GM23338 (cell line): Measurements from ENCODE around the gene ZNF83. TPM values are rescaled to one million over a fixed set of nuclear protein-coding genes. Genes with fewer than 3 reads are reported as not detected.

Experiments used
- ATAC-seq: fragments of 200-7000 bp; cut with Tn5 transposase; 3 replicates; pipeline ENCODE4 v1.9.1; 2020
- DNase-seq: peaks from one replicate; pipeline ENCODE4 v3.0.0-alpha.2; 2015; ENCODE audit warnings: low spot score
- H2AFZ ChIP-seq: fragments of 200-600 bp; sonication (generic); 2 replicates; pipeline ENCODE4 v1.8.0; 2016; ENCODE audit warnings: antibody characterized with exemption, mild to moderate bottlenecking, moderate library complexity
- H3F3A ChIP-seq: fragments of 200-600 bp; sonication (generic); replicated peaks from 2 replicates; pipeline ENCODE4 v1.8.0; 2017; ENCODE audit warnings: antibody characterized with exemption, mixed run types, low read depth
- H3K27ac ChIP-seq: fragments of 200-600 bp; sonication (generic); 2 replicates; pipeline ENCODE4 v1.6.1; 2016; ENCODE audit warnings: low read depth
- H3K27me3 ChIP-seq: fragments of 200-600 bp; sonication (generic); 2 replicates; pipeline ENCODE4 v1.8.0; 2016; ENCODE audit warnings: mild to moderate bottlenecking, mixed run types, moderate library complexity; ENCODE audit not compliant: insufficient read depth
- H3K36me3 ChIP-seq: fragments of 200-600 bp; sonication (generic); 2 replicates; pipeline ENCODE4 v1.8.0; 2016; ENCODE audit warnings: mild to moderate bottlenecking; ENCODE audit not compliant: insufficient read depth
- H3K4me1 ChIP-seq: fragments of 200-600 bp; sonication (generic); 2 replicates; pipeline ENCODE4 v1.8.0; 2016; ENCODE audit warnings: mild to moderate bottlenecking, moderate library complexity; ENCODE audit not compliant: insufficient read depth
- H3K4me2 ChIP-seq: fragments of 200-600 bp; sonication (generic); 2 replicates; pipeline ENCODE4 v1.7.1; 2017; ENCODE audit warnings: mixed run types
- H3K4me3 ChIP-seq: fragments of 200-600 bp; sonication (generic); 2 replicates; pipeline ENCODE4 v1.6.1; 2016; ENCODE audit warnings: mixed run types
- H3K79me2 ChIP-seq: fragments of 200-600 bp; sonication (generic); replicated peaks from 2 replicates; pipeline ENCODE4 v1.8.0; 2017; ENCODE audit warnings: mild to moderate bottlenecking; ENCODE audit not compliant: insufficient read depth
- H3K9me2 ChIP-seq: fragments of 200-600 bp; sonication (generic); 2 replicates; pipeline ENCODE4 v1.8.0; 2017; ENCODE audit not compliant: insufficient read depth
- H4K20me1 ChIP-seq: fragments of 200-600 bp; sonication (generic); replicated peaks from 2 replicates; pipeline ENCODE4 v1.8.0; 2017; ENCODE audit warnings: mild to moderate bottlenecking; ENCODE audit not compliant: insufficient read depth
- H3K27ac Mint-ChIP-seq: 2 replicates; pipeline ENCODE4 v1.8.0; 2020; ENCODE audit warnings: inconsistent platforms, mild to moderate bottlenecking, moderate library complexity, mixed read lengths
- H3K27me3 Mint-ChIP-seq: 3 replicates; pipeline ENCODE4 v1.8.0; 2022; ENCODE audit warnings: low read depth, mild to moderate bottlenecking, moderate library complexity, mixed read lengths, inconsistent platforms; ENCODE audit not compliant: insufficient read depth, poor library complexity
- H3K36me3 Mint-ChIP-seq: 3 replicates; pipeline ENCODE4 v1.8.0; 2021; ENCODE audit warnings: low read depth, mild to moderate bottlenecking, inconsistent platforms, moderate library complexity, mixed read lengths
- H3K4me1 Mint-ChIP-seq: 3 replicates; pipeline ENCODE4 v1.8.0; 2020; ENCODE audit warnings: mild to moderate bottlenecking, inconsistent platforms, mixed read lengths
- H3K4me3 Mint-ChIP-seq: 3 replicates; pipeline ENCODE4 v1.8.0; 2021; ENCODE audit warnings: moderate library complexity, mild to moderate bottlenecking, inconsistent platforms, mixed read lengths
- H3K9me3 Mint-ChIP-seq: 3 replicates; pipeline ENCODE4 v1.8.0; 2020; ENCODE audit warnings: moderate library complexity, mild to moderate bottlenecking, inconsistent platforms, mixed read lengths
- CREB1 ChIP-seq: fragments of 250-450 bp; sonication (Bioruptor Pico); IDR thresholded peaks from 2 replicates; pipeline ENCODE4 v1.5.0; 2020; ENCODE audit warnings: low read depth, mild to moderate bottlenecking, moderate library complexity
- EZH2 ChIP-seq: fragments of 200-600 bp; sonication (generic); IDR thresholded peaks from one replicate; pipeline ENCODE4 v1.8.0; 2017; ENCODE audit warnings: antibody characterized with exemption, mild to moderate bottlenecking, low read depth; ENCODE audit not compliant: unreplicated experiment
- EZH2phosphoT487 ChIP-seq: fragments of 200-600 bp; sonication (generic); IDR thresholded peaks from one replicate; pipeline ENCODE4 v1.8.1; 2018; ENCODE audit warnings: antibody characterized with exemption; ENCODE audit not compliant: unreplicated experiment
- JUNB ChIP-seq: IDR thresholded peaks from one replicate; pipeline ENCODE4 v1.6.1; 2016; ENCODE audit warnings: antibody characterized with exemption; ENCODE audit not compliant: unreplicated experiment
- NANOG ChIP-seq: IDR thresholded peaks from 2 replicates; pipeline ENCODE4 v1.6.1; 2016; ENCODE audit warnings: antibody characterized with exemption, borderline replicate concordance
- POLR2AphosphoS5 ChIP-seq: IDR thresholded peaks from 2 replicates; pipeline ENCODE4 v1.6.1; 2016; ENCODE audit warnings: antibody characterized with exemption, low read depth
- STAT1 ChIP-seq: IDR thresholded peaks from one replicate; pipeline ENCODE4 v1.6.1; 2016; ENCODE audit warnings: antibody characterized with exemption; ENCODE audit not compliant: unreplicated experiment
- ZNF114 ChIP-seq: fragments of 250-450 bp; sonication (Bioruptor Pico); IDR thresholded peaks from 2 replicates; pipeline ENCODE4 v1.5.0; 2020; ENCODE audit warnings: mild to moderate bottlenecking, moderate library complexity
- ZNF331 ChIP-seq: fragments of 250-450 bp; sonication (Bioruptor Pico); IDR thresholded peaks from 2 replicates; pipeline ENCODE4 v1.5.0; 2020; ENCODE audit warnings: low read depth, mild to moderate bottlenecking, moderate library complexity
- polyA plus RNA-seq: library from polyadenylated mRNA; unstranded; fragments of >200 nt; fragmentation: Nextera tagmentation; extraction: Ambion mirVana; gene quantifications from 2 replicates; pipeline ENCODE4 v1.2.1, GENCODE V29; 2016
- total RNA-seq: library from RNA; depleted of rRNA; stranded (reverse); fragments of >200 nt; shearing (Covaris generic); gene quantifications from 2 replicates; pipeline ENCODE4 v1.2.3, GENCODE V29; 2014
- TF ChIP-seq, protein P1 (sequence below), 2 experiments: fragments of 200-600 bp in 1 of 2; sonication (generic) in 1 of 2; conservative IDR thresholded peaks; 2 replicates each; pipeline versions ENCODE4 v1.5.1 to v1.6.1; 2016 to 2017; ENCODE audit warnings: antibody characterized with exemption in 2 of 2, low read depth in 2 of 2, mild to moderate bottlenecking in 2 of 2, moderate library complexity in 1 of 2
- TF ChIP-seq, protein P2 (sequence below): IDR thresholded peaks from one replicate; pipeline ENCODE4 v1.6.1; 2018; ENCODE audit warnings: antibody characterized with exemption; ENCODE audit not compliant: unreplicated experiment

ZNF83 gene
- total and polyA plus RNA-seq, 2 experiments from 2014 or later = 16.2 to 25.0 TPM

DNA sequence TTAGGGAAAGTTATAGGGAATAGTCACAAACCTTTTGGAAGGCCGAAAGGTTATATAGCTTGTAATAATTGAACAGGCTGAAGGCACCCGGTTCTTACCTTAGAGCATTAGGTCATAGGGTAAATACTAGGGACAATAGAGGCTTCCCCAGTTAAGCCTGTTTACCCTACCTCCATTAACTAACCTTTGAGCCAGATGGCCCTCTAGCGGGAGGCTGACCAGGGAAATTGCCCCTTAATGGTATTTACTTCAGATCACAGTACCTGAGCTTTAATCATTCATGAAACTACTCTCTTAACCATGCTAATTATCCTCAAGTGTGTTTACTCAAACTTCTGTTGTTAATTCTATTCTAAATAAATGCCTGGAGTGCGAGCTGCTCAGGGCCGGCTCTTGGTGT, 20.4 kb upstream of the ZNF83 start:
- peaks cover 4% of the 10 kb centered on the region; the same call in 2 of the 3 replicates for H3K4me1 Mint-ChIP-seq
- Histone ChIP-seq H3K36me3 (no peaks in the 10 kb centered on the region), H3K27ac (no peak overlapping the region), H3K9me2 (no peaks in the 10 kb centered on the region), H3K4me3 (no peak overlapping the region), H3K79me2 (no peaks in the 10 kb centered on the region), H3K4me2 (no peak overlapping the region), H2AFZ (no peak overlapping the region), H3K27me3 (no peaks in the 10 kb centered on the region), H3F3A (no peaks in the 10 kb centered on the region), H4K20me1 (no peaks in the 10 kb centered on the region; the same call in 1 of the 2 replicates), H3K4me1 (peaks cover 7% of the 10 kb centered on the region; the same call in 1 of the 2 replicates)
- peak; percentile 38; the same call in 2 of the 3 replicates for ATAC-seq
- no peak overlapping the region for H3K4me3 Mint-ChIP-seq
- peaks cover 2% of the 10 kb centered on the region; the same call in 1 of the 3 replicates for H3K9me3 Mint-ChIP-seq
- no peaks in the 10 kb centered on the region for H3K27me3 Mint-ChIP-seq
- DNase-seq = peak; percentile 46
- peaks cover 14% of the 10 kb centered on the region for H3K36me3 Mint-ChIP-seq
- TF ChIP-seq, protein P1, sequence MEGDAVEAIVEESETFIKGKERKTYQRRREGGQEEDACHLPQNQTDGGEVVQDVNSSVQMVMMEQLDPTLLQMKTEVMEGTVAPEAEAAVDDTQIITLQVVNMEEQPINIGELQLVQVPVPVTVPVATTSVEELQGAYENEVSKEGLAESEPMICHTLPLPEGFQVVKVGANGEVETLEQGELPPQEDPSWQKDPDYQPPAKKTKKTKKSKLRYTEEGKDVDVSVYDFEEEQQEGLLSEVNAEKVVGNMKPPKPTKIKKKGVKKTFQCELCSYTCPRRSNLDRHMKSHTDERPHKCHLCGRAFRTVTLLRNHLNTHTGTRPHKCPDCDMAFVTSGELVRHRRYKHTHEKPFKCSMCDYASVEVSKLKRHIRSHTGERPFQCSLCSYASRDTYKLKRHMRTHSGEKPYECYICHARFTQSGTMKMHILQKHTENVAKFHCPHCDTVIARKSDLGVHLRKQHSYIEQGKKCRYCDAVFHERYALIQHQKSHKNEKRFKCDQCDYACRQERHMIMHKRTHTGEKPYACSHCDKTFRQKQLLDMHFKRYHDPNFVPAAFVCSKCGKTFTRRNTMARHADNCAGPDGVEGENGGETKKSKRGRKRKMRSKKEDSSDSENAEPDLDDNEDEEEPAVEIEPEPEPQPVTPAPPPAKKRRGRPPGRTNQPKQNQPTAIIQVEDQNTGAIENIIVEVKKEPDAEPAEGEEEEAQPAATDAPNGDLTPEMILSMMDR (conservative IDR thresholded peaks at IDR 0.05; ENCODE audit: low read depth in 2 of 2) = peak in 1 of 2 experiments; percentile 49; a peak in 2 of 4 replicates
- TF ChIP-seq STAT1 = no peak
- no peak overlapping the region for H3K27ac Mint-ChIP-seq

DNA sequence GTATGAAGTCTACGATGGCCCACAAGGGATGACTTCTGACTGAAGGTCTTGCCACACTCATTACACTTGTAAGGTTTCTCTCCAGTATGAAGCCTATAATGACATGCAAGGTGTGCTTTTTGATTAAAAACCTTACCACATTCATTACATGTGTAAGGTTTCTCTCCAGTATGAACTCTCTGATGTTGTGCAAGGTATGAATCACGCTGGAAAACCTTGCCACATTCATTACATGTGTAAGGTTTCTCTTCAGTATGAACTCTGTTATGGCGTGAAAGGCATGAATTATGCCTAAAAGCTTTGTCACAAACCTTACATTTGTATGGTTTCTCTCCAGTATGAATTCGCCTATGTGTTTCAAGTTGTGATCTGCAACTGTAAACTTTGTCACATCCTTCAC, 15.0 kb upstream of the ZNF83 start:
- Mint-ChIP-seq H3K4me1 (no peaks in the 10 kb centered on the region), H3K27ac (no peak overlapping the region), H3K36me3 (peaks cover 23% of the 10 kb centered on the region), H3K4me3 (no peak overlapping the region), H3K9me3 (peaks cover 3% of the 10 kb centered on the region; the same call in 1 of the 3 replicates), H3K27me3 (peaks cover 2% of the 10 kb centered on the region)
- Histone ChIP-seq H3K4me3 (no peak overlapping the region), H3K27ac (no peak overlapping the region), H3K4me1 (no peaks in the 10 kb centered on the region), H4K20me1 (no peaks in the 10 kb centered on the region), H3K4me2 (no peak overlapping the region), H3K27me3 (no peaks in the 10 kb centered on the region), H2AFZ (no peak overlapping the region), H3K79me2 (no peaks in the 10 kb centered on the region), H3K36me3 (no peaks in the 10 kb centered on the region), H3K9me2 (no peaks in the 10 kb centered on the region), H3F3A (no peaks in the 10 kb centered on the region)
- DNase-seq = no peak
- ATAC-seq = no peak
- no peak for TF ChIP-seq POLR2AphosphoS5
- no peak for TF ChIP-seq EZH2
- no peak for TF ChIP-seq ZNF114 (CRISPR knock-in tag)
- no peak for TF ChIP-seq ZNF331 (CRISPR knock-in tag)
- no peak for TF ChIP-seq JUNB
- TF ChIP-seq EZH2phosphoT487 = no peak
- TF ChIP-seq, protein P2, sequence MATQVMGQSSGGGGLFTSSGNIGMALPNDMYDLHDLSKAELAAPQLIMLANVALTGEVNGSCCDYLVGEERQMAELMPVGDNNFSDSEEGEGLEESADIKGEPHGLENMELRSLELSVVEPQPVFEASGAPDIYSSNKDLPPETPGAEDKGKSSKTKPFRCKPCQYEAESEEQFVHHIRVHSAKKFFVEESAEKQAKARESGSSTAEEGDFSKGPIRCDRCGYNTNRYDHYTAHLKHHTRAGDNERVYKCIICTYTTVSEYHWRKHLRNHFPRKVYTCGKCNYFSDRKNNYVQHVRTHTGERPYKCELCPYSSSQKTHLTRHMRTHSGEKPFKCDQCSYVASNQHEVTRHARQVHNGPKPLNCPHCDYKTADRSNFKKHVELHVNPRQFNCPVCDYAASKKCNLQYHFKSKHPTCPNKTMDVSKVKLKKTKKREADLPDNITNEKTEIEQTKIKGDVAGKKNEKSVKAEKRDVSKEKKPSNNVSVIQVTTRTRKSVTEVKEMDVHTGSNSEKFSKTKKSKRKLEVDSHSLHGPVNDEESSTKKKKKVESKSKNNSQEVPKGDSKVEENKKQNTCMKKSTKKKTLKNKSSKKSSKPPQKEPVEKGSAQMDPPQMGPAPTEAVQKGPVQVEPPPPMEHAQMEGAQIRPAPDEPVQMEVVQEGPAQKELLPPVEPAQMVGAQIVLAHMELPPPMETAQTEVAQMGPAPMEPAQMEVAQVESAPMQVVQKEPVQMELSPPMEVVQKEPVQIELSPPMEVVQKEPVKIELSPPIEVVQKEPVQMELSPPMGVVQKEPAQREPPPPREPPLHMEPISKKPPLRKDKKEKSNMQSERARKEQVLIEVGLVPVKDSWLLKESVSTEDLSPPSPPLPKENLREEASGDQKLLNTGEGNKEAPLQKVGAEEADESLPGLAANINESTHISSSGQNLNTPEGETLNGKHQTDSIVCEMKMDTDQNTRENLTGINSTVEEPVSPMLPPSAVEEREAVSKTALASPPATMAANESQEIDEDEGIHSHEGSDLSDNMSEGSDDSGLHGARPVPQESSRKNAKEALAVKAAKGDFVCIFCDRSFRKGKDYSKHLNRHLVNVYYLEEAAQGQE = no peak
- no peak for TF ChIP-seq STAT1
- TF ChIP-seq, protein P1 (conservative IDR thresholded peaks at IDR 0.05; ENCODE audit: low read depth in 2 of 2) = no peak
- TF ChIP-seq CREB1 (CRISPR knock-in tag) = no peak
- TF ChIP-seq NANOG = no peak
